WTC11 (cell line): ENCODE results near the gene KDM6B. TPM values are rescaled to one million over a fixed set of nuclear protein-coding genes. Genes with fewer than 3 reads are reported as not detected.

Source experiments
- CBFB ChIP-seq: sonication (generic); formaldehyde crosslinking; IDR thresholded peaks from 2 replicates; pipeline ENCODE4 v1.8.1; 2022; ENCODE audit warnings: mild to moderate bottlenecking, low read depth, missing genetic modification reagents
- EMX1 ChIP-seq: fragments of 250-450 bp; sonication (Bioruptor Pico); IDR thresholded peaks from 2 replicates; pipeline ENCODE4 v1.8.0; 2021; ENCODE audit warnings: mild to moderate bottlenecking
- ESRRA ChIP-seq: sonication (generic); formaldehyde crosslinking; IDR thresholded peaks from 2 replicates; pipeline ENCODE4 v1.8.1; 2022; ENCODE audit warnings: mild to moderate bottlenecking, missing genetic modification reagents, borderline replicate concordance
- FOXK1 ChIP-seq: sonication (generic); formaldehyde crosslinking; IDR thresholded peaks from 2 replicates; pipeline ENCODE4 v1.8.0; 2022; ENCODE audit warnings: mild to moderate bottlenecking, moderate library complexity, missing genetic modification reagents
- HMGA2 ChIP-seq: fragments of 250-450 bp; sonication (Bioruptor Pico); IDR thresholded peaks from 2 replicates; pipeline ENCODE4 v1.4.0; 2021; ENCODE audit warnings: mild to moderate bottlenecking, moderate library complexity
- IRF2 ChIP-seq: sonication (generic); formaldehyde crosslinking; IDR thresholded peaks from 2 replicates; pipeline ENCODE4 v1.8.0; 2022; ENCODE audit warnings: low read depth, missing genetic modification reagents, borderline replicate concordance
- JAZF1 ChIP-seq: fragments of 250-450 bp; sonication (Bioruptor Pico); IDR thresholded peaks from 2 replicates; pipeline ENCODE4 v1.9.0; 2021; ENCODE audit warnings: moderate library complexity, mild to moderate bottlenecking, inconsistent platforms
- NFATC4 ChIP-seq: fragments of 250-450 bp; sonication (Bioruptor Pico); IDR thresholded peaks from 2 replicates; pipeline ENCODE4 v1.9.0; 2021; ENCODE audit warnings: mild to moderate bottlenecking
- PRRX2 ChIP-seq: fragments of 250-450 bp; sonication (Bioruptor Pico); IDR thresholded peaks from 2 replicates; pipeline ENCODE4 v1.8.0; 2021; ENCODE audit warnings: mild to moderate bottlenecking
- RORB ChIP-seq: fragments of 250-450 bp; sonication (Bioruptor Pico); IDR thresholded peaks from 2 replicates; pipeline ENCODE4 v1.9.0; 2021; ENCODE audit warnings: mild to moderate bottlenecking
- SMAD4 ChIP-seq: sonication (generic); formaldehyde crosslinking; IDR thresholded peaks from 2 replicates; pipeline ENCODE4 v1.8.0; 2022; ENCODE audit warnings: mild to moderate bottlenecking, missing genetic modification reagents
- TEAD4 ChIP-seq: sonication (generic); formaldehyde crosslinking; IDR thresholded peaks from 2 replicates; pipeline ENCODE4 v1.8.0; 2022; ENCODE audit warnings: mild to moderate bottlenecking, missing genetic modification reagents
- ZBTB21 ChIP-seq: sonication (generic); formaldehyde crosslinking; IDR thresholded peaks from 2 replicates; pipeline ENCODE4 v1.8.1; 2023; ENCODE audit warnings: mild to moderate bottlenecking, missing genetic modification reagents, borderline replicate concordance
- ZNF121 ChIP-seq: sonication (generic); formaldehyde crosslinking; IDR thresholded peaks from 2 replicates; pipeline ENCODE4 v1.8.0; 2023; ENCODE audit warnings: missing genetic modification reagents
- ZNF219 ChIP-seq: sonication (generic); formaldehyde crosslinking; IDR thresholded peaks from 2 replicates; pipeline ENCODE4 v1.8.0; 2023; ENCODE audit warnings: missing genetic modification reagents, mild to moderate bottlenecking, borderline replicate concordance
- ZNF671 ChIP-seq: fragments of 250-450 bp; sonication (Bioruptor Pico); IDR thresholded peaks from 2 replicates; pipeline ENCODE4 v1.8.0; 2021; ENCODE audit warnings: mild to moderate bottlenecking
- total RNA-seq: library from RNA; stranded (reverse); gene quantifications from 3 replicates; pipeline ENCODE4 v1.2.3, GENCODE V29; 2021
- TF ChIP-seq, protein P1 (sequence below): fragments of 250-450 bp; sonication (Bioruptor Pico); IDR thresholded peaks from 2 replicates; pipeline ENCODE4 v1.9.0; 2021; ENCODE audit warnings: mild to moderate bottlenecking, borderline replicate concordance
- TF ChIP-seq, protein P2 (sequence below): fragments of 250-450 bp; sonication (Bioruptor Pico); IDR thresholded peaks from 2 replicates; pipeline ENCODE4 v2.1.2; 2022; ENCODE audit warnings: mild to moderate bottlenecking, moderate library complexity
- TF ChIP-seq, protein P3 (sequence below): sonication (generic); formaldehyde crosslinking; IDR thresholded peaks from 2 replicates; pipeline ENCODE4 v1.8.1; 2023; ENCODE audit warnings: mild to moderate bottlenecking, moderate library complexity, missing genetic modification reagents
- TF ChIP-seq, protein P4 (sequence below): sonication (generic); formaldehyde crosslinking; IDR thresholded peaks from 2 replicates; pipeline ENCODE4 v1.8.1; 2023; ENCODE audit warnings: mild to moderate bottlenecking, missing genetic modification reagents
- TF ChIP-seq, protein P5 (sequence below): sonication (generic); formaldehyde crosslinking; IDR thresholded peaks from 2 replicates; pipeline ENCODE4 v1.8.0; 2022; ENCODE audit warnings: mild to moderate bottlenecking, missing genetic modification reagents
- TF ChIP-seq, protein P6 (sequence below): fragments of 250-450 bp; sonication (Bioruptor Pico); IDR thresholded peaks from 2 replicates; pipeline ENCODE4 v1.9.0; 2021; ENCODE audit warnings: mild to moderate bottlenecking
- TF ChIP-seq, protein P7 (sequence below): sonication (generic); formaldehyde crosslinking; IDR thresholded peaks from 2 replicates; pipeline ENCODE4 v1.8.0; 2023; ENCODE audit warnings: missing genetic modification reagents, mild to moderate bottlenecking, borderline replicate concordance

The KDM6B gene
- total RNA-seq, 1 experiment from 2014 or later, result 13.2 TPM

DNA sequence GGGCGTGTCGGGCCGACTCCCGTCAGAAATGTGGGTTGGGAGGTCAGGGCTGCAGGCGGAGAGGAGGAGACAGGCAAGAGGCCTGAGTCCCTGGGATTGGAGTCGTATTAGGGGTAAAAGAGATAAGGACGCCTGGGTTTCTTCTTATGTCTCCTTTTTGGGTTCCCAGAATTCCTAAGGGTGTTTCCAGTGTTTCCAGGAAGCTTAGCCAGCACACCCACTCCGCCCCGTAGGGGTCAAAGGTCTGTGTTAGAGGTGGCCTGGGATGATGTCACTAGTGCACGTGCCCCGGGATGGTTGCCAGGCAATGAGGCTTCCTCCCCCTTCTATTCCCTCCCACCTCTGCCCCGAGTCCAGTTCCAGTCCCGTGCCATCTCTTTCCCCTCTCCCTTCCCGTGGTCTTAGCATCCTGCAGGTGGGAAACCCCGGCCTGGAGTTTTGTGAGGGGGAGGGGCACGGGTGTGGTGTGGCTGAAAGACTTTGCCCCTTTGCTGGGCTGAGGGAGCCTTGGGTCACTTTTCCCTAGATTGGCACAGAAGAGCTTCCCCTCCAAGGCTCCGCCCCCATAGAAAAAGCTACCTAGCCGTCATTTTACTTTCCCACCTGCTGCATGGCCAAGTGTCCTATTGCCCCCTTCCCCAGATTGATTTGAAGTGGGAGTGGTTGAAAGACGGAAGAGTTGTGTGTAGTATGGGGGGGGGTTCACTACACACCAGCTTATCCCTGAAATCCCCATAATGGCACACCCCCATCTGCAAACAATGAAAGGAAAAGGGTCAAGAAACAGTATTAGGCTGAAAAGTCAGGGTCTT, 2.8 kb downstream of the KDM6B start (continued):
- TF ChIP-seq, protein P1, sequence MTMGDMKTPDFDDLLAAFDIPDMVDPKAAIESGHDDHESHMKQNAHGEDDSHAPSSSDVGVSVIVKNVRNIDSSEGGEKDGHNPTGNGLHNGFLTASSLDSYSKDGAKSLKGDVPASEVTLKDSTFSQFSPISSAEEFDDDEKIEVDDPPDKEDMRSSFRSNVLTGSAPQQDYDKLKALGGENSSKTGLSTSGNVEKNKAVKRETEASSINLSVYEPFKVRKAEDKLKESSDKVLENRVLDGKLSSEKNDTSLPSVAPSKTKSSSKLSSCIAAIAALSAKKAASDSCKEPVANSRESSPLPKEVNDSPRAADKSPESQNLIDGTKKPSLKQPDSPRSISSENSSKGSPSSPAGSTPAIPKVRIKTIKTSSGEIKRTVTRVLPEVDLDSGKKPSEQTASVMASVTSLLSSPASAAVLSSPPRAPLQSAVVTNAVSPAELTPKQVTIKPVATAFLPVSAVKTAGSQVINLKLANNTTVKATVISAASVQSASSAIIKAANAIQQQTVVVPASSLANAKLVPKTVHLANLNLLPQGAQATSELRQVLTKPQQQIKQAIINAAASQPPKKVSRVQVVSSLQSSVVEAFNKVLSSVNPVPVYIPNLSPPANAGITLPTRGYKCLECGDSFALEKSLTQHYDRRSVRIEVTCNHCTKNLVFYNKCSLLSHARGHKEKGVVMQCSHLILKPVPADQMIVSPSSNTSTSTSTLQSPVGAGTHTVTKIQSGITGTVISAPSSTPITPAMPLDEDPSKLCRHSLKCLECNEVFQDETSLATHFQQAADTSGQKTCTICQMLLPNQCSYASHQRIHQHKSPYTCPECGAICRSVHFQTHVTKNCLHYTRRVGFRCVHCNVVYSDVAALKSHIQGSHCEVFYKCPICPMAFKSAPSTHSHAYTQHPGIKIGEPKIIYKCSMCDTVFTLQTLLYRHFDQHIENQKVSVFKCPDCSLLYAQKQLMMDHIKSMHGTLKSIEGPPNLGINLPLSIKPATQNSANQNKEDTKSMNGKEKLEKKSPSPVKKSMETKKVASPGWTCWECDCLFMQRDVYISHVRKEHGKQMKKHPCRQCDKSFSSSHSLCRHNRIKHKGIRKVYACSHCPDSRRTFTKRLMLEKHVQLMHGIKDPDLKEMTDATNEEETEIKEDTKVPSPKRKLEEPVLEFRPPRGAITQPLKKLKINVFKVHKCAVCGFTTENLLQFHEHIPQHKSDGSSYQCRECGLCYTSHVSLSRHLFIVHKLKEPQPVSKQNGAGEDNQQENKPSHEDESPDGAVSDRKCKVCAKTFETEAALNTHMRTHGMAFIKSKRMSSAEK (CRISPR knock-in tag), result no peak
- TF ChIP-seq ZNF671 (CRISPR knock-in tag), result no peak
- no peak for TF ChIP-seq ZNF219 (CRISPR knock-in tag)
- TF ChIP-seq ESRRA (CRISPR knock-in tag), result no peak
- no peak for TF ChIP-seq EMX1 (CRISPR knock-in tag)
- TF ChIP-seq TEAD4 (CRISPR knock-in tag), result no peak
- no peak for TF ChIP-seq HMGA2 (CRISPR knock-in tag)
- peak; percentile 92 for TF ChIP-seq FOXK1 (CRISPR knock-in tag)
- no peak; the same call in 1 of the 2 replicates for TF ChIP-seq NFATC4 (CRISPR knock-in tag)
- no peak for TF ChIP-seq PRRX2 (CRISPR knock-in tag)
- peak; percentile 88; the same call in 1 of the 2 replicates for TF ChIP-seq ZBTB21 (CRISPR knock-in tag)
- TF ChIP-seq, protein P2, sequence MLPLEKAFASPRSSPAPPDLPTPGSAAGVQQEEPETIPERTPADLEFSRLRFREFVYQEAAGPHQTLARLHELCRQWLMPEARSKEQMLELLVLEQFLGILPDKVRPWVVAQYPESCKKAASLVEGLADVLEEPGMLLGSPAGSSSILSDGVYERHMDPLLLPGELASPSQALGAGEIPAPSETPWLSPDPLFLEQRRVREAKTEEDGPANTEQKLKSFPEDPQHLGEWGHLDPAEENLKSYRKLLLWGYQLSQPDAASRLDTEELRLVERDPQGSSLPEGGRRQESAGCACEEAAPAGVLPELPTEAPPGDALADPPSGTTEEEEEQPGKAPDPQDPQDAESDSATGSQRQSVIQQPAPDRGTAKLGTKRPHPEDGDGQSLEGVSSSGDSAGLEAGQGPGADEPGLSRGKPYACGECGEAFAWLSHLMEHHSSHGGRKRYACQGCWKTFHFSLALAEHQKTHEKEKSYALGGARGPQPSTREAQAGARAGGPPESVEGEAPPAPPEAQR (CRISPR knock-in tag), result no peak
- no peak for TF ChIP-seq ZNF121 (CRISPR knock-in tag)
- TF ChIP-seq JAZF1 (CRISPR knock-in tag), result no peak
- TF ChIP-seq, protein P3, sequence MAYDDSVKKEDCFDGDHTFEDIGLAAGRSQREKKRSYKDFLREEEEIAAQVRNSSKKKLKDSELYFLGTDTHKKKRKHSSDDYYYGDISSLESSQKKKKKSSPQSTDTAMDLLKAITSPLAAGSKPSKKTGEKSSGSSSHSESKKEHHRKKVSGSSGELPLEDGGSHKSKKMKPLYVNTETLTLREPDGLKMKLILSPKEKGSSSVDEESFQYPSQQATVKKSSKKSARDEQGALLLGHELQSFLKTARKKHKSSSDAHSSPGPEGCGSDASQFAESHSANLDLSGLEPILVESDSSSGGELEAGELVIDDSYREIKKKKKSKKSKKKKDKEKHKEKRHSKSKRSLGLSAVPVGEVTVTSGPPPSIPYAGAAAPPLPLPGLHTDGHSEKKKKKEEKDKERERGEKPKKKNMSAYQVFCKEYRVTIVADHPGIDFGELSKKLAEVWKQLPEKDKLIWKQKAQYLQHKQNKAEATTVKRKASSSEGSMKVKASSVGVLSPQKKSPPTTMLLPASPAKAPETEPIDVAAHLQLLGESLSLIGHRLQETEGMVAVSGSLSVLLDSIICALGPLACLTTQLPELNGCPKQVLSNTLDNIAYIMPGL (CRISPR knock-in tag), result peak; percentile 61; the same call in 1 of the 2 replicates
- TF ChIP-seq, protein P4, sequence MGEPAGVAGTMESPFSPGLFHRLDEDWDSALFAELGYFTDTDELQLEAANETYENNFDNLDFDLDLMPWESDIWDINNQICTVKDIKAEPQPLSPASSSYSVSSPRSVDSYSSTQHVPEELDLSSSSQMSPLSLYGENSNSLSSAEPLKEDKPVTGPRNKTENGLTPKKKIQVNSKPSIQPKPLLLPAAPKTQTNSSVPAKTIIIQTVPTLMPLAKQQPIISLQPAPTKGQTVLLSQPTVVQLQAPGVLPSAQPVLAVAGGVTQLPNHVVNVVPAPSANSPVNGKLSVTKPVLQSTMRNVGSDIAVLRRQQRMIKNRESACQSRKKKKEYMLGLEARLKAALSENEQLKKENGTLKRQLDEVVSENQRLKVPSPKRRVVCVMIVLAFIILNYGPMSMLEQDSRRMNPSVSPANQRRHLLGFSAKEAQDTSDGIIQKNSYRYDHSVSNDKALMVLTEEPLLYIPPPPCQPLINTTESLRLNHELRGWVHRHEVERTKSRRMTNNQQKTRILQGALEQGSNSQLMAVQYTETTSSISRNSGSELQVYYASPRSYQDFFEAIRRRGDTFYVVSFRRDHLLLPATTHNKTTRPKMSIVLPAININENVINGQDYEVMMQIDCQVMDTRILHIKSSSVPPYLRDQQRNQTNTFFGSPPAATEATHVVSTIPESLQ (CRISPR knock-in tag), result no peak
- TF ChIP-seq, protein P5, sequence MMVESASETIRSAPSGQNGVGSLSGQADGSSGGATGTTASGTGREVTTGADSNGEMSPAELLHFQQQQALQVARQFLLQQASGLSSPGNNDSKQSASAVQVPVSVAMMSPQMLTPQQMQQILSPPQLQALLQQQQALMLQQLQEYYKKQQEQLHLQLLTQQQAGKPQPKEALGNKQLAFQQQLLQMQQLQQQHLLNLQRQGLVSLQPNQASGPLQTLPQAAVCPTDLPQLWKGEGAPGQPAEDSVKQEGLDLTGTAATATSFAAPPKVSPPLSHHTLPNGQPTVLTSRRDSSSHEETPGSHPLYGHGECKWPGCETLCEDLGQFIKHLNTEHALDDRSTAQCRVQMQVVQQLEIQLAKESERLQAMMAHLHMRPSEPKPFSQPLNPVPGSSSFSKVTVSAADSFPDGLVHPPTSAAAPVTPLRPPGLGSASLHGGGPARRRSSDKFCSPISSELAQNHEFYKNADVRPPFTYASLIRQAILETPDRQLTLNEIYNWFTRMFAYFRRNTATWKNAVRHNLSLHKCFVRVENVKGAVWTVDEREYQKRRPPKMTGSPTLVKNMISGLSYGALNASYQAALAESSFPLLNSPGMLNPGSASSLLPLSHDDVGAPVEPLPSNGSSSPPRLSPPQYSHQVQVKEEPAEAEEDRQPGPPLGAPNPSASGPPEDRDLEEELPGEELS (CRISPR knock-in tag), result peak; percentile 69; the same call in 1 of the 2 replicates
- no peak for TF ChIP-seq RORB (CRISPR knock-in tag)
- TF ChIP-seq CBFB (CRISPR knock-in tag), result no peak
- TF ChIP-seq, protein P6, sequence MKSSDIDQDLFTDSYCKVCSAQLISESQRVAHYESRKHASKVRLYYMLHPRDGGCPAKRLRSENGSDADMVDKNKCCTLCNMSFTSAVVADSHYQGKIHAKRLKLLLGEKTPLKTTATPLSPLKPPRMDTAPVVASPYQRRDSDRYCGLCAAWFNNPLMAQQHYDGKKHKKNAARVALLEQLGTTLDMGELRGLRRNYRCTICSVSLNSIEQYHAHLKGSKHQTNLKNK, result no peak
- TF ChIP-seq IRF2 (CRISPR knock-in tag), result no peak
- no peak for TF ChIP-seq SMAD4 (CRISPR knock-in tag)
- TF ChIP-seq, protein P7, sequence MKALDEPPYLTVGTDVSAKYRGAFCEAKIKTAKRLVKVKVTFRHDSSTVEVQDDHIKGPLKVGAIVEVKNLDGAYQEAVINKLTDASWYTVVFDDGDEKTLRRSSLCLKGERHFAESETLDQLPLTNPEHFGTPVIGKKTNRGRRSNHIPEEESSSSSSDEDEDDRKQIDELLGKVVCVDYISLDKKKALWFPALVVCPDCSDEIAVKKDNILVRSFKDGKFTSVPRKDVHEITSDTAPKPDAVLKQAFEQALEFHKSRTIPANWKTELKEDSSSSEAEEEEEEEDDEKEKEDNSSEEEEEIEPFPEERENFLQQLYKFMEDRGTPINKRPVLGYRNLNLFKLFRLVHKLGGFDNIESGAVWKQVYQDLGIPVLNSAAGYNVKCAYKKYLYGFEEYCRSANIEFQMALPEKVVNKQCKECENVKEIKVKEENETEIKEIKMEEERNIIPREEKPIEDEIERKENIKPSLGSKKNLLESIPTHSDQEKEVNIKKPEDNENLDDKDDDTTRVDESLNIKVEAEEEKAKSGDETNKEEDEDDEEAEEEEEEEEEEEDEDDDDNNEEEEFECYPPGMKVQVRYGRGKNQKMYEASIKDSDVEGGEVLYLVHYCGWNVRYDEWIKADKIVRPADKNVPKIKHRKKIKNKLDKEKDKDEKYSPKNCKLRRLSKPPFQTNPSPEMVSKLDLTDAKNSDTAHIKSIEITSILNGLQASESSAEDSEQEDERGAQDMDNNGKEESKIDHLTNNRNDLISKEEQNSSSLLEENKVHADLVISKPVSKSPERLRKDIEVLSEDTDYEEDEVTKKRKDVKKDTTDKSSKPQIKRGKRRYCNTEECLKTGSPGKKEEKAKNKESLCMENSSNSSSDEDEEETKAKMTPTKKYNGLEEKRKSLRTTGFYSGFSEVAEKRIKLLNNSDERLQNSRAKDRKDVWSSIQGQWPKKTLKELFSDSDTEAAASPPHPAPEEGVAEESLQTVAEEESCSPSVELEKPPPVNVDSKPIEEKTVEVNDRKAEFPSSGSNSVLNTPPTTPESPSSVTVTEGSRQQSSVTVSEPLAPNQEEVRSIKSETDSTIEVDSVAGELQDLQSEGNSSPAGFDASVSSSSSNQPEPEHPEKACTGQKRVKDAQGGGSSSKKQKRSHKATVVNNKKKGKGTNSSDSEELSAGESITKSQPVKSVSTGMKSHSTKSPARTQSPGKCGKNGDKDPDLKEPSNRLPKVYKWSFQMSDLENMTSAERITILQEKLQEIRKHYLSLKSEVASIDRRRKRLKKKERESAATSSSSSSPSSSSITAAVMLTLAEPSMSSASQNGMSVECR, result peak; percentile 79; the same call in 1 of the 2 replicates
